Measurements from ENCODE around the gene DNAJC15.

The DNAJC15 gene

DNA sequence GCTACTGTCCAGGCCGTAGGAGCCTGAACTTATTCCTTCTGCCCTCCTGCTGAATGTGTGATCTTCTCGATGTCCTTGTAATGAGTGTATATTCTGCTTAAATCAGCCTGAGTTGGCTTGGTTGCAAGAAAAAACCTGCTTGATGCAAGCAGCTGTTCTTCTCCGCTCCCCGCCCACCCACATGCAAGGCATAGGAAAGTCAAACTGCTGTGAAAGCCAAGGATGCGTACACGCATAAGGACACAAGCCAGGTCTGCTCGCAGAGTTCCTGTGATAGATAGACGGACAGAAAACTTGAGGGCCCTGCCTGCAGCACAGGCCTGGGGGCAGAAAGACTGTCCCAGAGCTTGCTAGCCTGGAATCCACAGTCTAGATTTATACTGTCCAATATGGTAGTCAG, 101.1 kb downstream of the DNAJC15 start:
- DNase-seq, result no peak

DNA sequence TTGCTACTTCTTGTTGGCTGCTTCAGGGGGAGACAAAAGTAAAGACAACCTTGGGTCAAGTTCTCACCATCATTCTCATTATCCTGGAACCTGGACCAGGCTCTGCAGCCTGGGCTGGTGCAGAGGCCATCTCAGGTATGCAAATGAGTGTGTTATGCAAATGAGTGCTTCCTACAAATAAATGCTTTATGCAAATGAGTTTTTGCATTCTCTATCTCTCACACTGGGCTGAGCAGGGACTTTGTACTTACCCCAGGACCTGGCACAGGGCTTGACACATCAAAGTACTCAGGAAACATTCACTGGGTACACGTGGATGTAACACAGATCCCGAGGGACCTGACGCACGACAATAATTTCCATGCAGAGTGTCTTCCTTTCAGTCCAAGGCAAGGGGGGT, 103.0 kb downstream of the DNAJC15 start:
- DNase-seq, result no peak

DNA sequence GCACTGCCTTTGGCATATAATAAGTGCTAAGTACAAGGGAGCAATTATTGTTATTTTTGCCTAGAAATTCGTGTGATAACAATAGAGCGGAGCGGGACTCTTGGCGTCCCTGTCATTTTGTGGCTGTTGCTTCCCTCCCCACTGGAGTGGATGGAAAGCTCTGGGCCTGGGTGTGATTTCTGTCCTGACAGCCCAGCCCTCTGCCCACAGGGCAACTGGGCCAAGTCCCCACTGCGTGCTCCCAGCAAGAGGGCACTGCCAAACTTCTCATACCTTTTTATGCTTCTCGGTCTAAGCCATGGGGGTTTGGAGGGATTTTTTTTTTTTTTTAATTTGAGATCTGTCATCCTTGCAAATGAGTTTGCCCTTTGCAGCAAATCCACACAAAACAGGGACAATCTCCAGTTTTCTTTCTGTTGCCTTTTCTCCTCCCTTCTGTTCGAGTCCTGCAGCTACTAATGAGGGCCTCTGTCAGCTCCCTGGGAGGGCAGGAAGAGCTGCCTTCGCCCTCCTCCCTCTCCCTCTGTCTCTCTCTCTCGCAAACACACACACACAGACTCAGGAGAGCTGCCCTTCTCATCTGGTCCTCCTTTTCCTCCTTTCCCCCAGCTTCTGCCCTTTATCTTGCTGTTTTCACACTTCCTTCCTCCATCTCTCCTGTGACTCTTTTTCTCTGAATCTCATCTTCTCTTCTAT, 103.9 kb downstream of the DNAJC15 start:
- DNase-seq, result no peak

DNA sequence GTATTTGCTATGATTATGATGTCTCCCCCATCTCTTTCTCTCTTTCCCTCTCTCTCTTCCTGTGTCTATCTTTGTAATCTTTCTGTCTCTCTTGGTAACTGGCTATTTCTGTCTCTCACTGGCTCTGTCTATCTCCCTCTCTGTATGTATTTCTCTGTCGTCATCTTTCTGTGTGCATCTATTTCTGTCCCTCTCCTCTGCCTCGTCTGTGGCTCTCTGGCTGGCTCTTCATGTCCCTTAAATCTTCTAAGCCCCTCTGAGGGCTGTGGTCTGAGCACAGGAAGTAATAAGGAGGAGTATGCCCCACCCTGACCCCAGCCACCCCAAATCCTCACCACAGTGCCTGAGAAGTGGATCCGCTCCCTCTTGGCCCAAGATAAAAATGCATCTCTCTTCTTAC, 104.4 kb downstream of the DNAJC15 start:
- no peak for DNase-seq

DNA sequence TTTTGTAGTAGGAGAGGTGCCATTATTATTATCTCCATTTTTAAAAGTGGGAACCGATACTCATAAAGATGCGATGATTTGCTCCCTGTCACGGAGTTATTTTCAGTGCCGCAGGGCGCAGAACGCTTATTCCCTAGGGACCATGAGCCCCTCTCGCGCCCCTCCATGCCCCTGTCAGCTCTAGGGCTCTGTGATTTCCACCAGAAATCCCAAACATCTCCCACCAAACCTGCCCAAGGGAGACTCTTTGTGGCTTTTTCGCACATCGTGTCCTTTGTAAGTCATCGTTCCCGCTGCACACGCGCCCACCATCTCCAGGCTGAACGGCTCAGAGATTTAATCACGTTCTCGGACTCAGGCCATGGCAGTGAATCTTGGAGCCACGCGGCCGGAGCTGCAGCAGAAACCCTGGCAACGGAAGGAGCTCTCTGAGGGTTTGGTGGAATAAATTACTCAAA, 105.1 kb downstream of the DNAJC15 start:
- DNase-seq, result no peak

DNA sequence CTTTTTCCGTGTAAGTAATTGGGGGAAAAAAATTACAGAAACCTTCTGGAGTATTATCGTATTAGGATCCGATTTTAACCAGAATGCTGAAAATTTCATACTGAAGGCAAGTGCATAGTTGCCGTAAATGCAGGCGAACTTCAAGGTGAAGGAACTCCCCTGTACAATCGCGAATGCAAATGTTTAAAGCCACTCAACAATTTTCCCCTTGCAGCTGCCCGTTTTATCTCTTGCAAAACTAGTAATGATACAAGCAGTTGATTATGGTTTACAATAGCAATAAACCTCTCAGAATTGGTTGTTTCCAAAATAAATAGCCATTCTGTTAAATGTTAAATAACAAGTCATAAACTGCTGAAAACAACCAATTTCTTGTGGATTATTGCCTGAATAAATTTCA, 105.7 kb downstream of the DNAJC15 start:
- DNase-seq, result no peak

DNA sequence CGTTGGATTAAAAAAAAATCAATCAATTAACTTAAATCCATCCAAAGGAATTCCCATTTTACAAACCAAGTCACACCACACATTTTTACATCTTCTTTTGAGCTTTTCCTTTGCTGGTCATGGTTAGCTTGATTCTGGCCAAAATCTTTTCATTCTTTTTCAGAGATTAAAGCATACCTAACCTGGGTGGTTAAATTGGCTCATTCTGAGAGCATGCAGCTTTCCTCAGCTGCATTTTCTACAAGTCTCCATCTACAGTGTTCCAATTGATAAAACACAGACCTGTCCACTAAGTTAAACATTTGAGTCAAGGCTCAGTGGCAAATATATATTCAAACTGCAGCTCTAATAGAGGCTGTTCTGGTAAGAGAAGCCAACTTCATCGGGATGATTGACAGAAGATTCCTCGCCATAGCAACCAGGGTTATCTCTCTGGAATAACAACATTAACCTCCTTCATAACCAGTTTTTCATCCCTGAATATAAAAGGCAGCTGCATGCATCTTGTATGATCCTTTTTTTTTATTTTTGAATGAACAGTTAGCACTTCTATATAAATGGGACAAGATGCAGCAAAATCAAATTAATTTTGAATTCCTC, 106.2 kb downstream of the DNAJC15 start:
- DNase-seq, result no peak

DNA sequence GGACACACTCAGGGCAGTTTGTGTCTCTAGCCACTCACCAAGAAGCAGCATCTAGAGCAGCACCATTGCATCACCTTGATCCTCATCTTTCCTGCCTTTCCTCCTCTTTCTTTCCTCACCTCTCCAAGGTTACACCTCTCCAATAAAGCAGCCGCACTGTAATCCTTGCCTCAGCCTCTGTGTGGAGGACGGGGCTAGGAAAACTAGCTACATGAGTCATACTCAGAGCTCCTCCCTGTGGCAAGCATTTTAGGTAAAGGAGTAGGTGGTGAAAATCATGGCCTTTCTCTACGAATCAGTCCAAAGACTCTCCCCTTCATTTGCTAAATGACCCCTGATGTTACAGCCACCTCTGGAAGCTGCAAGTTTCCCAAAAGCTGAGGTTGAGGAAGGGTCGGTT, 108.9 kb downstream of the DNAJC15 start:
- DNase-seq, result no peak

DNA sequence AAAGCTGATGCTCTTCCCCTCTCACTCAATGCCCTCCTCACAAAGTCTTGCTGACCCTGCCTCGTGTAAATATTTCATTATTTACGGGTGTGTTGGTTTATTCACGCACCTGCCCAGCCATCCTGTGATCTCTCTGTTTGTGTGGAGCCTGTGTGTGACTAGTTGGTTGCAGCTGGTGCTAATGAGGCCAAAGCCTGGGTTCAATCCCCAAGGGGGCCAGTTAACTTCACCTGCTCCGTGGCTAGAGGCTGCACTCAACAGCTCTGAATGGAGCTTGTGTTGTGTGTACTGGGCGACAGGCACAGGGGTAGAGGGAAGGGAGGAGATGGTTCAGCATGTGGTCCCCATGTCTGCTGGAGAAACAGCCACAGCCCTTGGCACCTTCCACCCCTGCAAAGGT, 109.5 kb downstream of the DNAJC15 start:
- no peak for DNase-seq

DNA sequence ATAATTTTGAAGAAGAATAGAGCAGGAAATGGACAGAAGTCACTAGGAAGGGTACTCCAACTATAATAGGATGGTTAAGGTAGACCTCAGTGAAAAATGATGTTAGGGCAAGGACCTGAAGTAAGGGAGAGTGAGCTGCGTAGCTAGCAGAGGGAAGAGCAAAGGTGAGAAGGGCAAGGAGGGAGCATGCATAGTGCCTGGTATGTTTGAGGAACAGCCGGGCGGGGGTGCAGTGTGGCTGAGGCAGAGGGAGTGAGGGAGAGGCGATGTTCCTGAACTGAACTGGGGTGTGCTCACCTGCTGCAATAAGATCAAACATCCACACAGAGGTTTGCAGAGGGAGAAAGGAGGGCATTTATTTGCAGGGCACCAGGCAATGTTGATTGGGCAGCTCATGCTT, 110.4 kb downstream of the DNAJC15 start:
- DNase-seq, result no peak

DNA sequence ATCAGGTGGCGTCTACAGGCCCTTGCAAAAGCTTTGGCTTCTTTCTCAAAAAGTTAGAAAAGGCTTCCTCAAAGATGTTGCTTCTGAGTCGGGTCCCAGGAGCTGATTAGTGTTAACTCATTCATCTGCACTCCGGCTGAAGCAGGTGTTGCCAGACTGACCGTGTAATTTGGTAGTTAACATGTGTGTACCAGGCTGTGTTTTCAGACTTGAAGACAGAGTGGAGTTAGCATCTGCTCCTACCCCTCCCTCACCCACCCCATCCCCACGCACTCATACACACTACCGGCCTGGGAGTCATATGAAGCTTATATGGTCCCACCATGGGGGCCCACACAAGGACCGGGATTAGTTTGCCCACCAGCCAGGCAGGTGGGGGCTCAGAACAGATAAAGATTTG, 111.5 kb downstream of the DNAJC15 start:
- DNase-seq, result no peak

DNA sequence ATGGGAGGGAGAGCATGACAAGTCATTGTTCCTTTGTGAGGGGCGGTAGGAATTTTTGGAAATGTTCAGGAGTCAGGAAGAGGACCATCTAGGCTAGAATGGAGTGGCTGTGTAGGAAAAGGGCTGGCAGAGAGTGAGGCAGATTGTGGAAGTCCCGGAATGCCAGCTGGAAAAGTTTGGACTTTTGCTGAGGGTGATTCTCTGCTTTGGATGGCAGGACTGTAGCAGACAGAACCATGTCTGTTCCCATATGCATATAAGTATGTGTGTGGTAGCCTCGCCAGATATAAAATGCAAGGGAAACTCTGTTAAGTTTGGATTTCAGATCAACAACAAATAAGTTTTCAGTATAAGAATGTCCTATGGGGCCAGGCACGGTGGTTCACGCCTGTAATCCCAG, 112.1 kb downstream of the DNAJC15 start:
- DNase-seq, result no peak

DNA sequence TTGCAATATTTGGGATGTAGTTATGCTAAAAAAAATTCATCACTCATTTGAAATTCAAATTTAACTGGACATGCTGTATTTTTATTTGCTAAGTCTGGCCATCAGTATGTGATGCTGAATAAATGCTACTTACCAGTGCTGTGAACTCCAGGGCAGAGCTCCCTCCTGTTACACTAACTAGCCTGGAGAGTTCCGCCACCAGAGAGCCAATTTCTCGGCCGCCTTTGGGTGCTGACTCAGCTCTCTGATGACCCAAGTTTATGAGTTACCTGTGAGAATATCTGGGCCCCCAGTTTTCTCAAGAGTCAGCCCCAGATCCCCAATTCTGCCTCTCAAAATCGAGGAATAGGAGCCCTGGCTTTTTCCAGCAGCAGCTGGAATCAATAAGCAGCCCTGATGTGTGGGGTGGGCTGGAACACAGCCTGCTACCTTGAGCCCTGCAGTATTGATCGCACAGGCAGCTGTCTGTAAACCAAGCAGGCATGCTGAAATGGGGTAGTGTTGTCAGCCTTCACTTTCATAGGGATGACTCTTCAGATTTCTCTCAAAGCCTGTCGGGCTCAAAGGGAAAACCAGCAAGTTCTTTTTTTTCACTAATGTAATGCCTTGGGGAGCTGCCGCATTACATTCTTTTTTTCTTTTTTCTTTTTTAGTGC, 113.7 kb downstream of the DNAJC15 start:
- DNase-seq, result no peak

DNA sequence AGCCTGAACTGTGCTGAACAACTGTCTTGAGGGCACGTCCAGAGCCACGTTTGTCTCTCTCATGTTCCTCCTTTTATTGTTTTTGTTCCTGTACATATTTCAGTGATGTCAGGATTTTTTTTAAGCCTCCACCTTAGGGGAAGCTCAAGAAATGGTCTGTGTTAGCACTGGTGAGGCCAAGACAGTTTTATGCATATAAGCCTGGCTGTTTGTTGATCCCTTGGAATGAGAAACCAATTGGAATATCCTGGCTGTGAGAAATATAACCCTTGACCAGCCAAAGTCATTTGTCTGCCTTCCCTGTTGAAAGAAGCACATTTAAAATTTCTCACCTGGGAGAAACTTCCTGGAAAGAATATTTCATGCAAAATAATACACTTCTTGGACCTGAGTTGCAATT, 115.8 kb downstream of the DNAJC15 start:
- DNase-seq, result no peak

DNA sequence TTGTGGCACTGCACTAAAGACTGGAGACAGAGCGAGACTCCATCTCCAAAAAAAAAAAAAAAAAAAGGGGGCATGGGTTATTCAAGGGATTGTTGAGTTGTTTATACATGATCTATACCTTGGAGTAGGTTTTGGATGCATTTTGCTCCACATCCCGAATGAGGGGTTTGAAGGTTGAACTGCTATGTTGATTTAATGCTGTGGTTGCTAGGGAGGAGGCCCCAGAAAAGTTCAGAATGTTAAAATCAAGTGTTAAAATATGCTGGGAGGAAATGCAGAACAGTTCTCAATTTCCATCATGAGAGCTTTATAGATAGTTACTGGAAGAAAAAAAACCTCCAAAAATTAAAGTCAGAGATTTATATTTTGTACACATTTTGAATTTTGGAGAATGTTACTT, 116.5 kb downstream of the DNAJC15 start:
- DNase-seq, result no peak

DNA sequence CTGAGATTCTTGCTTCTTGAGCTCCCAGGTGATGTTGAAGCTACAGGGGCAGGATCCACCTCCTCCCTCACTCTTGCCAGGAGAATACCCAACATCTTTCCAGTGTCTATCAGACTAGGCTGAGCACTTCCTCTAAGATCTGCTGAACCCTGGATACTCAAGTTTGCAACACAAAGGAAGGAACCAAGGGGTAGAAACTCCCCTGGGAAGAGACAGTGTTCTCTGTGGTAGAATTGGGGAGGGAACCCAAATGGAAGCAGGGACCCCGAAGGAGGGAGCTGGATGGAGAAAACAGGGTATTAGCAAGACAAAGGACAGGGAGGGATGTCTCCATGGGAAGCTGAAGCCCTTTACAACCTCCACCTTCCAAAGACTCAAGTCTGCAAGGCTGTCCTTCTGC, 117.6 kb downstream of the DNAJC15 start:
- no peak for DNase-seq

DNA sequence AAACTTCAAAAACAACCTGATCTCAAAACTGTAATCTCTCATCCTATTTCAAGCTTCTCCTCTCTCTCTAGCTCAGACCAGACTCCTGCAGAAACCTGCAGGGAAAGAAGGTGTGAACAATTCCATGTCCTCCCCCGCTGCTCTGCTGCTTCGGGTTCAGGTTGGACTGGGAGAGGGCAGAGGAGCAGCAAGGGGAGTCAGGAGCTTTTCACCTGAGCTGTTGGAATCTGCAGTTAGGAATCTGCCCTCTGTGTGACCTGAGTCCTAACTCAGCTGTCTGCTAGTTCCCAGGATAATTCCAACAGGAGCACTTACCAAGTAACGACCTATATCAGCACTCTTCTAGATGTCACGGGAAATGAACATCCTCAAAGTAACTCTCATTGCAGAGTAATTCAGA, 118.3 kb downstream of the DNAJC15 start:
- DNase-seq, result no peak

DNA sequence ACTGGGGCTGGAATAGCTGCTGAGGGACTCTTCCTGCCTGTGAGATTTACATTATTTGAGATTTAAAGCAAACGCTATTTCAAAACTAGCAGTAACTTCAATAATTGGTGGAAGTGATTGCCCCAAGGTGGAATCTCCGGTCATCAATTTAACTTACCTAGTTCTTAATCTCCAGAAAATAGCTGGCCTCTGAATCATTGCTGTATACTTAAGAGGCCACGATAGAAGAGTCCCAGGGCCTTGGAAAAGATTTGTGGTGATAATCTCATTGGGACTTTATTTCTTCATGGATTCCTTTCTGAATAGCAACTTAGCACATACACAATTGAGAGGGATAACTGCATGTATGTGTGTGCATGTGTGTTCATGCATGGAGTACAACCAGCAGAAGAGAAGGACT, 120.2 kb downstream of the DNAJC15 start:
- DNase-seq, result no peak

DNA sequence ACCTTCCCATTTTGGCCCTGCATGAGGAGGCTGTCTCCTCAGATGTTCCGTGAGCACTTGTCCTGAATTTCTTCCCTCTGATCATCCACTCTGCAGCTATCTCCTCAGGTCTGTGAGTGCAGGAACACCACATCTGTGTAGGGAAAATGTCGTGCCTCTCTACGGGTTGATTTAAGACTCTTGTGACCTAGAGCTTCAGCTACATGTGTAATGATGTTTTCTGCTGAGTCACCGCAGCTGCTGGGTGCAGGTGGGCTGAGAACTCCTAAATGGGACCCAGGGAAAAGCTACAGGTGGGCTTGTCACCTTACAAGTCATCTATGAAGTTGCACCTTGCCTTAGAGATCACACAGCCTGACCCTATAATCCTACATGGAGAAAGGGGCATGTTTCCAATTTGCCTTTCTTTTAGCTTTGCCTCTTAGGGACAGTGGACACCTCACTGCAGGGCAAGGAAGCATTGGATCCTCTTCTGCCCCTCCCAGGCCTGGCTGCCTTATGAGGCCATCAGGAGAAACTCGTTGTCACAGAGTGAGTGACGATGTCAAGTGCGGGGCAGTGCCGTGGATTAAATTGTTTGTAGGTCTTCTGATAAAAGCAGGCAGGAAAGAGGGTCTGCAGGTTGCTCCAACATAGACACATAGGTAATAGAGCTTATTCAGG, 122.3 kb downstream of the DNAJC15 start:
- no peak for DNase-seq

DNA sequence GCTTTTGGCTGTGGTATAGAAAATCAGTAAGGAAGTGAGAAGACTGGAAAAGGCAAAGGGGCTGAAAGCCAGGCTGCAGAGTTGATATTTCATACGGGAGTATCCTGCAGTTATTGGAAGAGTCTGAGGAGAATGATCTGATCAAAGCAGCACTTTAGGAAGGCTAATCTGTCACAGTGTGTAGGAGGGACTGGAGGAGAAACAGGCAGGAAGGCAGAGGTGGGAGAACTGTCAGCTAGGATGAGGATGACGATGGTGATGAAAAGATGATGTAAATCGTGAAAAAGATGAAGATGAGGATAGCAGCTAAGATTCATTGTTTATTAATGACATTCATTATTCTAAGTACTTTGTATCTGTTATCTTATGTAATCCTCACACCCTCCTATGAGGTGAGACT, 123.0 kb downstream of the DNAJC15 start:
- DNase-seq, result no peak

DNA sequence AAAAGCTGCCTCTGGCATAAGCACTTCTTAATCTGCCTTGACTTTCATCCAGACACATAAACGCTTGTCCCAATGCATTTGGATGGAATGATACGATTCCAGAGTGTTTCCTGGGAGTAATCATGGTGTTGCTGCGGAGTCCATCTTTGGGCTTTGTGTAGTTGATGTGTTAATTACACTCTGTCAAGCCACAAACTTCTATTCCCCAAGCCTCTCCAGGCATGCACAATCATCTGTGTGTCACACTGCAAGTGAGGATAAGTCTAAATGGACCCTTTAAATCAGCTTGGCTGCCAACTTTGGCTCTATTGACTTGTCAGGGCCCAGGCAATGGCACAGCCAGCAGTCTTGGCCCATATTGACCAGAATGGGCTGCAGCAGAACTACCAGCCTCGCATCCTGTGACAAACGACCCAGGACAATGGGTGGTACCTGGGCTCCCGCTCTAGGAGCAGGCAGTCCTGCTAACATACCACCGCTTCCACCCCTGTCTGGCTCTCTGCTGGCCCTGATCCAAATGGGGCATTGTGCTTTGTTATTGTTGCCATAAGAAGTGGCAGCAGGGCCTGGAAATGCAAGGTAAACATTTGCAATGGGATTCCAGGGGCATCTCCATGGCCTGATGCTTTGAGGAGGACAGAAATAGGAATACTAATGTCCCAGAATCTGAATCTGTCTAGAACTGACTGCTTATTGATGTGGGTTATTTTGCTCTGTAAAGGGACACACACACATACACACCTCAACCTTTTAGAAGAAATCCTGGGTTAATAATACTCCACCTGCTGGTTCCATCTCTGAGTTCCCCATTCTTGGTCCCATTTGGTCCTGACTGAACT, 127.2 kb downstream of the DNAJC15 start:
- peak in 1 of 56 donors; percentile 15 for DNase-seq
